NCI-H128 (cell line): ENCODE data around the gene LRIG3.
"Not testable (repeated sequence)": the region's sequence is repeated elsewhere in the genome, so short reads cannot be mapped to it uniquely, and the experiment has no call there.

Experiments used
- DNase-seq: peaks from one replicate; lab custom pipeline; 2025; ENCODE audit not compliant: unreplicated experiment; lab: John Stamatoyannopoulos, UW

The LRIG3 gene

DNA sequence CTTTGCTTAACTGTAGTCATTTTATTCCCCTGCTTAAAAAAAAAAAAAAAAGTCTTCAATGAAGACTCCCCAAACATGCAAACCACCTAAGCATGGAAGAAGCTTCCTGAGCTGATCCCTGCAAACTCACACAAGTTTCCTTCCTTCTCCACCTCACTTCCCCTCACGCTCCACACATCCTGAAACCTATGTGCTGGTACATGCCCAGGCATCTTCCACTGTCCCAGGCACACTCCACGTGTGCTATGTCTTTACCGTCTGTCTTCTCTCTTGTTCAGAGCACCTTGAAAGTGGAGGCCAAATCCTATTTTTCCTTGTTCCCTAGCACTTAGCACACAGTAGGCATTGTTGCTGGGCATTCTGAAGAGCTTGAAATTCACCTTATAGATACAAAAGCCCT lies 13.4 kb downstream of the LRIG3 start:
- DNase-seq = no peak

DNA sequence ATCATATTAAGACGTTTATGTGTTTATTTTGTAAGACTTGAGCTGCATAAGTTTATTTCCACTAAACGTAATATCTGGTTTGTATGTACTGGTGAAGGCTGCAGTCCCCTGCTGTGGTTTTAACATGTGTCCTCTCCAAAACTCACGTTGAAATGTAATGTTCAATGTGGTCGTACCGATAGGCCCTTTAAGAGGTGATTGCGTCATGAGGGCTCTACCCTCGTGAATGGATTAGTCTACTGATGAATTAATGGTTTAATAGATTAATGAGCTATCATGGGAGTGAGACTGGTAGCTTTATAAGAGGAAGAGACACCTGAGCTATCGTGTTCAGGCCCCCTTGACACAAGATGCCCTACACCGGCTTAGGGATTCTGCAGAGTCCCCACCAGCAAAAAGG lies 14.9 kb downstream of the LRIG3 start:
- no peak for DNase-seq

DNA sequence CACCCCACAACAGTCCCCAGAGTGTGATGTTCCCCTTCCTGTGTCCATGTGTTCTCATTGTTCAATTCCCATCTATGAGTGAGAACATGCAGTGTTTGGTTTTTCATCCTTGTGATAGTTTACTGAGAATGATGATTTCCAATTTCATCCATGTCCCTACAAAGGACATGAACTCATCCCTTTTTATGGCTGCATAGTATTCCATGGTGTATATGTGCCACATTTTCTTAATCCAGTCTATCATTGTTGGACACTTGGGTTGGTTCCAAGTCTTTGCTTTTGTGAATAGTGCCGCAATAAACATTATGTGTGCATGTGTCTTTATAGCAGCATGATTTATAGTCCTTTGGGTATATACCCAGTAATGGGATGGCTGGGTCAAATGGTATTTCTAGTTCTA lies 17.6 kb downstream of the LRIG3 start:
- not testable (repeated sequence) for DNase-seq

DNA sequence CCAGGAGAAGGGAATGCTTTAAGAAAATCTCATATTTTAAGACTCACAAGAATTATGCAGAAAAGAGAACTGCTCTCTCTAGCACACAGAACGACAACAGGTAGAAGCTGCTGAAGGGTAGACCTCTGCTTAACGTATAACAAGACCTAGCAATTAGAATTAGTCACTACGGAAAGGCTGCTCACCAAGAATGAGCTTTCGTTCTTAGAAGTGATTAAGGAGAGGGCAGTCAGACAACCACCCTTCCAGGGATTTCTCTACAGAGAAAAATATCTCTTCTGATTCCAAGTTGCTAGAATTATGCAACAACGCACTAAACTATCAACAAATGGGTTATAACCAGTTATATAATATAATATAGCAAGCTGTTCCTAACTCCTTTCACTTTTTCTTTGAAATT lies 18.6 kb downstream of the LRIG3 start:
- no peak for DNase-seq

DNA sequence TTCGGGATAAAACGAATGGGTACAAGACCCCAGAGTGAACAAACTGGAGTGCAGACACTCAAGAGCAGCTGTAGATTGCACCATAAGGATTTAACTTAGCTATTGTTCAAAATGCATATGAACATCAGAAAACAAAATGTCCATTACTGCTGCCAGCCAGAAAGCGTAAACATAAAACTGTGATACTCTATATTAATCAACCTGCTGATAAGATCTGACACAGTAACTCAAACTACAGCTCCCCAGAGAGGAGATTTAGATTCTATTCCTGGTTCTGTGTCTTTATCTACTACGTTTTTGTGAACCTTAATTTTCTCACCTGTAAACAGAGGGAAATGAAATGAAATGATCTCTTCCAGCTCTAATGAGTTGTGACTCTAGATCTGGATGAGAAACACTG lies 22.3 kb downstream of the LRIG3 start:
- DNase-seq = no peak

DNA sequence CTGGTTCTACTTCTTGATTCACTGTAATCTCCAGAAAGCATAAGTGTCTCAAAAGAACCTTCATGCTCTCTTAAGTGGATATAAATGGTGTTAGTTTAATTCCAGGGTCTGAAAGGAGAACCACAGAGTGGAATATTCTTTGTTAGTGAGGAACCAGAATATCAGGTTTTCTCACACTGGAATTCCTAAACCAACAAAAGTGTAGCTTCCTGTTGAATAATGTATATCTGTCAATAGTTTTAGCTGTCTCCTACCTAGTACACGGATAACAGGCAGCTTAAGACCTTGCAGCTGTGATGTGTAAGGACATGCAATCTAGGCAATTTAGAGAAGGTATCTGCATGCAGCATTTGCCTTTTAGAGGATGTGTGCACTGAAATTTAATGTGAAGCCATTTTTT lies 24.0 kb downstream of the LRIG3 start:
- no peak for DNase-seq

DNA sequence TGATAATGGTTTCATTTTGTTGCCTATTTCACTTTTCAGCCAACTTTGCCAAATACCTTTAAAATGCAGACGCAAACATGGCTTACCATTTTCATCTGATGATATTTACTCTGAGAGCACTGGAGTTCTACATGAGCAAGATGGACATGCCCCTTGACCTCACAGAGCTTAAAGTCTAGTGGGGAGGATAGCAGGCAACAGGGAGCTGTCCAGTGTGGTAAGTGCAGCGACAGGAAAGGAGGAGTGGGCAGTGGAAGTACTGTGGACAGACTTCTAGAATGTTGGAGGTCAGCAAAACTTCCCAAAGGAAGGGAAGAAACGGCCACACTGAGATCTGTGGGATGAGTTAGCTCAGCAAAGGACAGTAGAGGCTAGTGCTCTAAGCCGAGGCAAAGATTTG lies 25.3 kb downstream of the LRIG3 start:
- DNase-seq = no peak

DNA sequence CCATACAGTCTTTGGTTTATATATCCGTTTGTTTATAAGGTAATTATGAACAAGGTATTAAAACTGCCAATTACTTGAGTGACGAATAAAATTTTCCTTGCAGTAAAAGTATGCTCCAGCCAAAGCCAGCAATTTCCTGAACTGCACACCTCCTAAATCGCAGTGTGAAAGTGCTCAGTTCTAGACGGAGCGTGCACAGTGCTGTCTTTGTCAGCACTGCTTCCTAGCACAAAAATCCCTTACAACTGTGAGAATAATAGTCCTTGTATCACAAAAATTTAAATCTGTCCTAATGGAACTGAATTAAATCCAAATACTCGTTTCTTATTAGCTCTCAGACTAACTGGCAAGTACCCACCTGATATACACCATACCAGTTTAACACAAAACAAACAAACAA lies 26.3 kb downstream of the LRIG3 start:
- DNase-seq = no peak

DNA sequence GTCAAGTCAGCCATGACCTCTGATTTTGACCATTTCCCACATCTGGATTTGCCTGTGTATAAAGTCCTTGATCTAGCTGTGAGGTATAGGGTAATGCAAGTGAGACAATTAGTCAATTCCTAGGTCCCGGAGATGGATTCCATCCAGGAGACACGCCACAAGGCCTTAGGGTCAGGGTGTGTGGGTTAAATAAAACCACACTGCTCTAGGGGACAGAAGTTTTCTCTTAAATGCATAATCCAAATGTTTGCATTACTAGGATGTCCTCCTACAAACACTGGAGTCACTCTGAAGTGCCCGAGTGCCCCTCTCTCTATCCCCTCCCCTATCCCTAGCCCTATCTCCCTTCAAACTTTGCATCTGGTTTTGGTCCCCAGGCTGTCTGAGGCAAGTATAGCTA lies 26.8 kb downstream of the LRIG3 start:
- no peak for DNase-seq

DNA sequence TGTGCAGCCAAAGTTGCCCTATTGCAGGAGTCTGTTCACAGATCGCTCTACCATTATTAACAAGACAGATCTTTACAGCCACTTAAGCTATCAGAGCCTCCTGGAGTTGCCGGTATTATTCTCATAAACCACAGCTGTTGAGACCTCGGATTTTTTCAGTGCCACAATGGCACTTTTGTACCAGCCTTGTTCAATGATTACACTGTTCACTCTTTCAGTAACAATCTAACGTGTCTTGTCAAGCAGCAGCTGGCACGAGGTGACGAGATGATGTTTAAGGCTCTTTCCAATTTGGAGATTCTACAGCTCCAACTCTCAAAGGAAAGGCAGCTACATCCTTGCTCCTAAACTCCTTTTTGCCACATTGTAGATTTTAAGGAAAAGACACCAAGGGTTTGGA lies 30.7 kb downstream of the LRIG3 start:
- DNase-seq = peak; percentile 23

DNA sequence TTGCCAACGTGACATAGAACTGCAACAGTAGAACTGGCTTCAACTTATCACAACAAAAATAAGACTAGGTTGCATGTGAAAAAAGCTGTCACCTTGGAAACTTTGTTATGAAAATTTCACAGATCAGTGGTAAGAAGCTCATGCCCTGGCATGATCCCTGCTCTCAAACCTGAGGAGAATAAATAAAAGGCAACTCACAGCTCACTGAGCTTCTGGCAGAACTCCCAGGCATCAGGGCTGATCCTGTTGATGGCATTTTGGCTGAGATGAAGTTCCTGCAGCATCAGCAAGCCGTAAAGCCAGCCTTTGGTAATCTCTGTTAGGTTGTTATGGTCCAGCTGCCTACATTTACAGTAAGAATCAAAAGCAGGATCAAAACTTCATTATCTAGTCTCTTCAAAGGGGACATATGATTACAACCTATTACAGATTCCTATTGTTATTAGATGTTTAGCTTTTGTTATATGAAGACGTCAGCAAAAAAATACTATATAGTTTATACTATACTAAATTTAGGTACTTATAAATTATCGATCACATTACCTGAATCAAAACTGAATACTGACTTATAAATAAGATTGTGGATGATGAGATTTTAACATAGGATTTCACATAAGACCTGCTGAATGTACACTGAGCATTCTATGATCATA lies 32.0 kb downstream of the LRIG3 start:
- peak; percentile 37 for DNase-seq

DNA sequence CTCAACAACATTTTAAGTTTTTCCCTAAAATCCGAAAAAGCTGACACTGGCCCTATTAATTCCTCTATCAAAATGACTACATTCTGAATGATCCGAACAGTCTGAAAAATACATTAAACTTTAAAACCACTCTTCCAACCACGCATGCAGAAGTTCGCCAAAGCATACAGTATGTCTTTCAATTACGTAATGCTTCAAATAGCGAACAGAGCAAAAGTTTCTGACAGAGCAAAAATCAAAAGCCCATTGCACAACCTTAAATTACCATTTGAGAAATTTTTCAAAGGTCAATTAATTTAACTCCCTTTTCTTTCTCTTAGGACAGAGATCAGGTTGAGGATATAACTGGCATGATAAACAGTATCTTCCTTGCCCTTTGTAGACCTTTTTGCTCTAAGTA lies 33.2 kb downstream of the LRIG3 start:
- DNase-seq = no peak

DNA sequence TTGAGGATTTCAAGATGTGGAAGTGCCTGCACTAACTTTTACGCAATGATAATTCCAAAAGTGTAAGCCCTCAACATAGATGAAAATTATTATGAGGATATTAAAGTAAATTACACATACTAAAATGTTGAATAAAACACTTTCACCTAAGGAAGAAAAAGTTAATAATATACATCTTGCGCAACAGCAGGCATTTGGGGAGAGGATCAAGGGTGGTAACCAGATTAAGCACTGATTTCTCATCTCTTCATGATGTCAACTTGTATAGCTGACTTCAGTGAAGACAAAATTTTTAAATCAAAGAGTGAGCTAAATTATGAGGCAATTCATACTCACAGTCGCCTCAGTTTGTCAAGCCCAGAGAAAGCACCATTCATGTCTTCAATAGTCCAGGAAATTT lies 33.8 kb downstream of the LRIG3 start:
- no peak for DNase-seq

DNA sequence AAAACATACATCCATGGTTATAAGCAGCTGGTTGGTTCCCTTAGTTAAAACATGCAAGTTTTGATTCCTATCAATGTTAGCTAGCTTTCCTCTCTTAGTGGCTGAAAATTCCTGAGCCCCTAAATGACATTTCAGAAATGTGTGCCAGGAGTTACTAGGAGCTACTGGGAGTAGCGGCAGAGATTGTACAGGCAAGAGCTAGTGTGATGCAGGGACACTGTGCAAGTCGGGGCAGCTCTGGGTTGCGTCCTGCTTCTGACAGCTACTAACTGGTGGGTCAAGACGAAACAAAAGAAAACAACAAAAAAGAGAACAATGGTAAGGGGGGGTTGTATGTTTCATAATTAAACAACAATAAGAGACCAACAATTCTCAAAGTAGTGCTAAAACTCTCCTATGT lies 35.4 kb downstream of the LRIG3 start:
- DNase-seq = no peak

DNA sequence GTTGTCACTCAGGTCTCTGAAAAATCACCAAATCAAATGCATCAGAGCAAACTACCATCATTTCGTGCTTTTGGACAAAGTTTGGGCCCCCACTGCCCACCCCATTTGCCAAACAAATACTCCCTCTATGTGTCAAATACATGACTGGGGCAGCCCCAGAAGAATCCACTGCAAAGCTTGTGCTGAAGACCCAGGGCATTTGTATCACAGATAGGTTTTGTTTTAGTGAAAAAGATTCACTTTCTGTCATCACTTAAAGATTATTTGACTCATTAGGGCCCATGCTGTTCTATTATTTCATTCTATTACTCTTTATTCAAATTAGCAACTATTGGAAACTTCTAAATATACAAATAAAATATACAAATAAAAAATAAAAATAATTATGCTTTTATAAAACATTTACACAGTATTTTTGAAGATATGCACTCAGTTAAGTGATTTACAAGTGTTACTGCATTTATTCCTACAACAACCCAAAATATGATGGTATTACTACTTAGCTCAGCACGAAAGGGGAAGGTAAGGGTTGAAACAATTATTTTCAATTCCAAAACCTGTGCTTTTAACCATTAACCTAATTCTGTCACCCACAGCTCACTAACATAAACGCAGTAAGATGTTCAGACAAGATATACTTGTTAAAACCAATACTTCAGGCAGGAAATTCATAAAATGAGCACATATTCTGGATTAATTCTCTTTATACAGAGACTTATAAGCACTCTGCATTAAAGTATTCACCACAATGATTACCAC lies 36.5 kb downstream of the LRIG3 start:
- no peak for DNase-seq

DNA sequence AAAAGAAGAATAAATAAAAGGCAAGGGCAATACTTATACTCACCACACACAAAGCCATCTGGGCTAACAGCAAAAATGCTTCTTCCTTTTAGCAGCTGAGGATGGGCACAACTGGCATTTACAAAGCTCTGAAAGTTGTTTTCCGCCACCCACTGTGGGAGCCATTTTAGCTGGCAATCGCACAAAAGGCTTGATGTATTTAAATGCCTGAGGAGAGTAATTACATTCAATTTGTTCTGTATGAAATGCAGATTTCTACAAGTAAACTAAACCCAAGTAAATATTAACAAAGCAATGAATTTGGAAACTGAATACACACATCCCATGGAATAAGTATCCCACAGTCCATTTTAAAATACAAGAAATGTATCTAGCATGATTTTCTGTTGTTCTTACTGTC lies 37.5 kb downstream of the LRIG3 start:
- peak; percentile 3 for DNase-seq

DNA sequence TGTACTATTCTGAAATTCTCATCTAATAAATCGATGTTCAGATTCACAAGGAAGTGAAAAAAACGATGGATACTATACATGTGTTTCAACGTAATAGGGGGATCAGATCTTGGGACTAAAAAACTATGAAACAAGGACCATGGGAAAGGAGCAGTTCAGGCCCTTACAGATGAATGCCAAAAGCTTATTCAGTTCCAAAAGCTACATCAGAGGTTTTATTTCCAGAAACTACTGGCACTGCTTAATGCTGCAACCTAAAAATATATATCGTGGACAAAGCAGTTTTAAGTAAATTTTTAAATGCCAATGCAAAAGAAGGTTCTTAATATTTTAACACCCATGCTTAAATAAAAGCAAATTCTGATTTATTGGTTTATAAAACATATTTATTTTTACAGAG lies 38.5 kb downstream of the LRIG3 start:
- DNase-seq = no peak

DNA sequence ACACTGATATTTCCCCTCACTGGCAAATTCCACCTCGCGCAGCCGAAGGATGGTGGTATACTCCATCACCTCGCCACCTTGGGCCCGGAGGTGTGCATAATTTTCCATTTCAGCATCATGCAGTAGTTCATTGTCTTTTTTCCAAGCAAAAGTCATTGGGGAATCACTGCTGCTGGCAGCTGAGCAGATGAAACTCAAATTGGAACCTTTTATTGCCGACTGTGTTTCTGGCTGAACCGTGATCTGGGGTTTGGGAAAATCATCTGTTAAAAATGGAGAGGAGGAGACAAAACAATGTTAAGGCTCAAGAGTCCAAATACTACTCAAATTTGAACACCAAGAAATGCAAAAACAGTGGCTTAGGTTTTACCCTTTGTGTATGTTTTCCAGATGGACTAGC lies 39.7 kb downstream of the LRIG3 start:
- DNase-seq = no peak

DNA sequence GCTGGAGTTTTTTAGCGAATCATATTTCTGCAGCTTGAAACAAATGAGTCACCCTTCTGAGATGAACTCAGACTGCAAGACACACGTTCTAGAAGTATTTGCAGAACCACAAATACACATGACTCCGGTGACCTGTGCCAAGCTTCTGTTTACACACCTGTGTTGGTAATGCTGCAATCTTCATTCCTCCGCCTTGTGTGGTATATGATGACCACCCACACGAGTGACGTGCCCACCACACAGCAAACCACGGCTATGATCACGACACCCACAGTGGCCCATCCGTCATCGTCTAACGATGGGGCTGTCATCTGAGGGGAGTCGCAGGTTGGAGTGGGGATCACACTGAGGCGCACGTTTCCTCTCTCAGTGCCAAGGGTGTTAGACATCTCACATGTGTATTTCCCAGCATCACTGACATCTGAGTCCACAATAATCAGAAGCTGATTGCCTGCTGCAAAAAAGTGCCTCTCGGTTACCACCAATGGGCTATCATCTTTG lies 43.0 kb downstream of the LRIG3 start:
- peak; percentile 7 for DNase-seq

DNA sequence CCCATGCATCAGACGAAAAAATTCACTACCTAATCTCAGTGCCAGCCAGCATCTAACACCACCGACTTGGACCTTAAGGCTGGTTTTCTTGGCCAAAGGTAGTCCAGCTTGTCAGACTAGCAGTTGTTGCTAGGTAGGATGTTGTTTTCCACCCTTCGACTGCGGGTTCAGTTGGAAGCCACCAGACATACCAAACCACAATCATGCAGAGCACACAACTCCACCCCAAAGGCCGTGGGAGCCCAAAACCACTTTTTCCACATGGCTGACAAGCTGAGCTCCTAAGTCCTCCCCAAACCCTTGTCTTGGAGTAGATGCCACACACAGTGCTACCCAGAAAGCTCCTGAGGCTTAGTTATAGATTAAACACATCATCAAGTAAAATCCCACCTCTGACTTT lies 46.8 kb downstream of the LRIG3 start:
- DNase-seq = no peak

DNA sequence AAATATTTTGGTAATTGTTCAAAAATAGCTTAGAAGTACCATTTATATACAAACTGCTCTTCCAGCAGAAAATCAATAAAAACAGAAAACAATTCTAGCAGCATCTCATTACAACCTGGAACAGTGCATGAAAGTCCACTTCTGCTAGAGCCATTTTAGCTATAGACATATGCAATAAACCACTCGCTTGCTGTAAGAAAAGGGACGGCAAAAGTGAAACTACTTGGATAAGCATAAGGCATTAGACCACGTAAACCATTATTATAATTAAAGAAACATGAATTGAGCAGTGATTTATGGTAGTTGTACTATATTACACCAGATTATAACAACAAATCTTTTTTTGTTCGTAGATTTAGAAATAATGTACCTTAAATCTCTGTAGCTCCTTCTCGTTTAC lies 48.7 kb downstream of the LRIG3 start:
- no peak for DNase-seq

DNA sequence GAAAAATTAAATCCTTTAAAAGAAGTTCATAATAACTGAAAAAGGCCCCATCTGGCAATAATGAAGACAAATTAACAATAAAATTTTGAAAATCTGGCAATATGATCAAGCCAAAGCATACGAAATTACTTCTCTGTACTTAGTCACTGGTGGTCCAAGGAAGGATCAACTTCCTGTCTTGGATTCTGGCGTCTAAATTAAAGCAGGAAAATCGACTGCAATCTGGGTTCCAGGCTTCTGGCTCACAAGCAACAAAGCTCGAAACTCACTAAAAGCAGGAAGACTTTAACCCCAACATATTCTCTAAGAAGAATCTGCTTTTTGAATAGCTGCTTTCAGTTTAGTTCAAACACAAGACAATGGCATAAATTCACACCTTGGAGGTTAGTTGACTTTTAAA lies 49.7 kb downstream of the LRIG3 start:
- DNase-seq = no peak

DNA sequence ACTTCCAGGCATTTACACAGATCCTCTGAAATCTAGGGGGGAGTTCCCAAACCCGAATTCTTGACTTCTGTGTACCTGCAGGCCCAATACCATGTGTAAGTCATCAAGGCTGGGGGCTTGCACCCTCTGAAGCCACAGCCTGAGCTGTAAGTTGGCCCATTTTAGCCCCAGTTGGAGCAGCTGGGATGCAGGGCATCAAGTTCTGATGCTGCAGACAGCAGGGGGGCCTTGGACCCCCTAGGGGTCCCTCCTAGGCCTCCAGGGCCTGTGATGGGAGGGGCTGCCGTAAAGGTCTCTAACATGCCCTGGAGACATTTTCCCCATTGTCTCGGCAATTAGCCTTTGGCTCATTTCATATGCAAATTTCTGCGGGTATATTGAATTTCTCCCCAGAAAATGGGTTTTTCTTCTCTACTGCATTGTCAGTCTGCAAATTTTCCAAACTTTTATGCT lies 59.5 kb downstream of the LRIG3 start:
- DNase-seq = no peak
